ENCODE results near the gene TRAF1. TPM values are rescaled to one million over a fixed set of nuclear protein-coding genes. Genes with fewer than 3 reads are reported as not detected.

TRAF1 gene
- total RNA-seq, 4 donors from 2014 or later = 1.2 to 14.3 (median 7.1) TPM

- 80% methylated on average over 5 of the region's 11 CpGs; no CpG with 5 or more reads in 1 of the 2 donors for WGBS, 2 donors (ENCODE audit: low coverage in 1 of 2)
- H3K36me3 ChIP-seq = peaks cover 0 to 44% of the 10 kb centered on the region in 2 donors
- no peak overlapping the region for H3K4me3 ChIP-seq
- no peak for ATAC-seq
- H3K4me1 ChIP-seq = no peaks in the 10 kb centered on the region
- H3K27me3 ChIP-seq = no peaks in the 10 kb centered on the region
- H3K9me3 ChIP-seq = no peaks in the 10 kb centered on the region
- TF ChIP-seq POLR2AphosphoS5 (IDR thresholded peaks at IDR 0.05) (no peak), POLR2A (IDR thresholded peaks at IDR 0.05) (no peak), EP300 (IDR thresholded peaks at IDR 0.05) (no peak), CTCF (IDR thresholded peaks at IDR 0.05) (no peak)
- no peak overlapping the region for H3K27ac ChIP-seq
Measured at GRCh38 chr9:120905315-120906164, 21.1 kb downstream of the TRAF1 start.

DNA sequence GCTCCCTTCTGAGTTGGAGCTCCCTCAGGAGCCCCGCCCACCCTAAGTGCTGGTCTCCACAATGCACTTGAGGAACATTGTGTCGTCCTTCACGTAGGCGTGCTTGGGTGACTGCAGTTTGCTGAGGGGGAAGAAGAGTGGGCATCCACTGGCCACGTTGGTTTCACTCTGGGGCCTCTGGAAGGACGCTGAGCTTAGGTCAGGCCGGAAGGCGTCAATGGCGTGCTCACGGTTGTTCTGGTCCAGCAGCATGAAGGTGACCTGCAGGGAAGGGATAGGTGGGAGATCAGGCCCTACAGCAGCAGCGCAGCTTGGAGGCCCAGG lies 21.7 kb downstream of the TRAF1 start:
- Histone ChIP-seq H3K4me3 (no peak overlapping the region), H3K27ac (no peak overlapping the region), H3K27me3 (no peaks in the 10 kb centered on the region), H3K4me1 (no peaks in the 10 kb centered on the region), H3K36me3 (peaks cover 0 to 38% of the 10 kb centered on the region in 2 donors), H3K9me3 (no peaks in the 10 kb centered on the region)
- WGBS, 2 donors (ENCODE audit: low coverage in 1 of 2) = no CpG with 5 or more reads among the region's 11 CpGs
- no peak for TF ChIP-seq EP300 (IDR thresholded peaks at IDR 0.05)
- TF ChIP-seq CTCF (IDR thresholded peaks at IDR 0.05) = no peak
- no peak for ATAC-seq

DNA sequence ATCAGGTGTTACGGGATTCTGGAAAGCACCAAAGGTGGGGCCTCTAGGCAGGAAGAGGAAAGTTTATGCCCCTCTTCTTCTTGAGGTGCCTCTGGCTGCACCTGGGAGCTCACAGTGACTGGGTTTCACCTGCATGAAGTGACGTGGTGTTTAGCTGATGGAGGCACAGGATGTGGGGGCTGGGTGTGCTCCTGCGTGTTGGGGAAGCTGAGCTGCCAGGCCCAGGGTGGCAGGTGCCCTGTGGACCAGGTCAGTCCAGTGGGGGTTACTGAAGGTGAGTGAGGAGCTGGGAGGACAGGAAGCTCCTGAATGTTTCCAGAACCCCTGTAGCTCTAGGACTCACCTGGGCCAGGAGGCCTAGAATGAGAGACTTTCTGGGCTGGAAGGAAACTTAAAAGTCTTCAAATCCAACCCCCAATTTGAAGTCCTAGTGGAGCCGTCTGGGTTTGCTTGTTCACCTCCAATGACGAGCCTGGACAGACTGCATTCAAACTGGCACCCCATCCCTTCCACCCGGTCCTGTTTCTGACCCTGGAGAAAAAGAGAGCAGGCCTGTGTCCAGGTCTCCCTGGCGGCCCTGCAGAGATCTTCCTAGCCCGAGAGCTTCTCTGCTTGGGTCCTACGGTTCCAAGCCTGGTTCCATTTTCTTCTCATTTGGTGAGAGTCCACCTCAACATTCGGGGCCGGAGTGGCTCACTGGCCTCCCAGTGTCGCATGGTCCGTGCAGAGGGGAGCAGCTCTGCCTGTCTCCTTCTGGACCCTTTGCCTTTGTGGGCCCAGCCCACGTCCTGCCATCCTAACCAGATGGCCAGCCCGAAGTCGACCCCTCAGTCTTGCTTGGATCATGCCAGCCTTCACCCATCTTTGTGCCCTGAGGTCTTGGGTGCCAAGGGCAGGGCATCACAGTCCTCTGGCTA lies 22.3 kb downstream of the TRAF1 start:
- no peak for TF ChIP-seq POLR2AphosphoS5 (IDR thresholded peaks at IDR 0.05)
- TF ChIP-seq EP300 (IDR thresholded peaks at IDR 0.05) = no peak
- TF ChIP-seq POLR2A (IDR thresholded peaks at IDR 0.05) = no peak
- no peak for TF ChIP-seq CTCF (IDR thresholded peaks at IDR 0.05)
- H3K27me3 ChIP-seq = no peaks in the 10 kb centered on the region
- 91 to 100% methylated on average over 1 to 9 of the region's 16 CpGs for WGBS, 2 donors (ENCODE audit: low coverage in 1 of 2)
- no peak overlapping the region for H3K27ac ChIP-seq
- no peaks in the 10 kb centered on the region for H3K4me1 ChIP-seq
- H3K36me3 ChIP-seq = peaks cover 0 to 32% of the 10 kb centered on the region in 2 donors
- no peaks in the 10 kb centered on the region for H3K9me3 ChIP-seq
- no peak overlapping the region for H3K4me3 ChIP-seq
- no peak for ATAC-seq

- no peak for TF ChIP-seq CTCF (IDR thresholded peaks at IDR 0.05)
- TF ChIP-seq POLR2A (IDR thresholded peaks at IDR 0.05) = no peak
- no peak for TF ChIP-seq POLR2AphosphoS5 (IDR thresholded peaks at IDR 0.05)
- TF ChIP-seq EP300 (IDR thresholded peaks at IDR 0.05) = no peak
- WGBS, 2 donors (ENCODE audit: low coverage in 1 of 2) = 49 to 80% methylated on average over 2 to 10 of the region's 14 CpGs
Measured at GRCh38 chr9:120902569-120903535, 23.7 kb downstream of the TRAF1 start.

More at GRCh38 chr9:120902569-120903535, 23.7 kb downstream of the TRAF1 start:
- no peak overlapping the region for H3K27ac ChIP-seq
- no peaks in the 10 kb centered on the region for H3K9me3 ChIP-seq
- no peaks in the 10 kb centered on the region for H3K27me3 ChIP-seq
- ATAC-seq = no peak
- H3K4me3 ChIP-seq = no peak overlapping the region
- peaks cover 0 to 23% of the 10 kb centered on the region in 2 donors for H3K36me3 ChIP-seq
- peaks cover 0 to under 1% (median 0%) of the 10 kb centered on the region in 3 donors for H3K4me1 ChIP-seq
